GM20431 (cell line): ENCODE measurements around the gene THEMIS.
"Not testable (repeated sequence)": the region's sequence is repeated elsewhere in the genome, so short reads cannot be mapped to it uniquely, and the experiment has no call there.

Experiments used
- in situ Hi-C: fragments of 300-500 bp; cut with MseI, MboI; formaldehyde crosslinking; loops from one replicate; pipeline ENCODE4 v1.15.0; 2020; ENCODE audit warnings: low sequenced_read_pairs; ENCODE audit not compliant: unreplicated experiment

THEMIS gene

DNA sequence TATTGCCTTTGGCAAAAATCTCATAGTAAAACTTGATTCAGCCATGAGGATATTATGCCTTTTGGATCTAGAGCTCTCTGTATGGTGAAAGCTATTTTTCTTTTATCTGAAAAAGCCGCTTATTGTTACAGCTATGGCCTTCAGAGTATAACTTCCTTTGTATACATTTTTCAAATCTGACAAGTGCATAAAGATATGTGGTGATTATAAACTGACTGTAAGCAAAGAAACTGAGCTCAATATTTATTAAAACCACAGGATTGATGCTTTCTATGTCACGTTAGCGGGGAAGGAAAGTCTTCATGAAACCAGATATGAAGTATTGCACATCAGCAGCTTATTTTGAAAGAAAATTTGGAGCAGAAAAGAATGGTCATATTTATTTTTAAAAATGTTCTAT is 151.8 kb downstream of the THEMIS start:
- in situ Hi-C loops: loop anchor here (25.0 kb wide), 1 partner anchor 988 kb away; no protein-coding TSS in a partner anchor

DNA sequence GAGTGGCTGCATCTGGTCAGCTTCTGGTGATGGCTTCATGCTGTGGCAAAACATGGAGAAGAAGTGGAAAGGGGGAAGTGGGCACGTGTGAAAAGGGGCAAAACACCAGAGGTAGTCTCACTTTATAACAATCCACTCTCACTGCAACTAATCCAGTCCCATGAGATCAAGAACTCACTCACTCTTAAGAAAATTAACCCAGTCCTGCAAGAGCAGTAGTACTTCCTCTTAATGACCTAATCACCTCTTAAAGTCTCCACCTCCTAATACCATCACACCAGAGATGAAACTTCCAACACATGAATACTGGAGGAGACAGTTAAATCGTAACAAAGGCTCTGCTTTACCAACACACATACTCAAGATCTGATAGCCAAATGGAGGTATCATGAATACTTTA is 152.6 kb downstream of the THEMIS start:
- in situ Hi-C loops: loop anchor here (25.0 kb wide), 1 partner anchor 989 kb away; no protein-coding TSS in a partner anchor

- in situ Hi-C loops: loop anchor here (25.0 kb wide), 1 partner anchor 999 kb away; no protein-coding TSS in a partner anchor
These were observed 162.4 kb downstream of the THEMIS start for GRCh38 chr6:127738423-127738822.

DNA sequence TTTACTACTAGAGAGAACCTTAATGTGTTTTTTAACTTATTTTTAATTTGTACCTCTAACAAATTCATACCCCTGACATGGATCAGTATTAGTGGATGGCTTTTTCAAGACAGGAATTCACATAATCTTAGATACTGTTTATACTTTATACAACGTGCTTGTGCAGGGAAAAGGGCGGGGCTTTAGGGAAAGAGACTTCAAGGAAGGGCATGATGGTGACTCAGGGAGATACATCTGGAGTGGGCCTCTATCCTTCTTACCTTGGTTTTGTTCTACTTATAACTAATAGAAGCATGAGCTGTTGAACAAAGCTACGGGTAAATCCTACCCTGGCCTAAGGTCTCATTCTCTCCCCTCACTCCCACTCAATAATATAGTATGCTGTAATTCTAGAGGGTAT is 163.1 kb downstream of the THEMIS start:
- in situ Hi-C loops: loop anchor here (25.0 kb wide), 1 partner anchor 1000 kb away; no protein-coding TSS in a partner anchor

GRCh38 chr6:127737009-127737486 is 163.8 kb downstream of the THEMIS start:
- in situ Hi-C loops: loop anchor here (25.0 kb wide), 1 partner anchor 1000 kb away; no protein-coding TSS in a partner anchor

GRCh38 chr6:127732927-127733326 is 167.9 kb downstream of the THEMIS start:
- in situ Hi-C loops: loop anchor here (25.0 kb wide), 1 partner anchor 1004 kb away; no protein-coding TSS in a partner anchor

DNA sequence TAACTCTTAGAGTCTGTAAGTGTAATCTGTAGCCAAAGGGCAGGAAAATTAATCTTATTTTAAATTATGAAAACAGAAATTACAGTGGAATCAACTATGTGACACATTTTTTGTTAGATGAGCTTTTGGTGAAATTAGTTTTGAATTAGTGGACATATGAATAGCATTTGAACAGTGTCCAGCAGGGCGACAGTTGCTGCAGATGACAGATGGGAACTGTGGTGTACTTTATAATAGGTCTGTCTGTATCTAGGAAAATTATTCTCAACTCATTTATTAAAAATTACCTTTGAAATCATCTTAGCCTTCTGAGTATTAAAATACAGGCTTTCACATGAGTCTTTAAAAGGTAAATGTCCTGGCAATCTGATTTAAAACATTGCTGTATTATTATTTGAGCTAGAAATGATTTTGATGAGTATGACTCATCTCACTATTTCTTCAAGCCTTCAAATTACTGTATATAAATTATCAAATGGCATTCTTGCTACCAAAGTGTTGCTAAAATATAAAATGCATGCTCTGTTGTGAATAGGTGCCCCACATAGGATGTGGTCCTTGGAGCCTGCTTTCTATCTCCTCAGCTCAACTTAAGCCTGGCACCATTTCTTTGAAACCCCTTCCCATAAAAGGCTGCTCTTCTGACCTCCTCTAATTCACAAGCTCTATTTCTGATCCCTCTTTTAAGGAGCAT is 173.5 kb downstream of the THEMIS start:
- in situ Hi-C loops: loop anchor here (25.0 kb wide), 1 partner anchor 1010 kb away; no protein-coding TSS in a partner anchor

GRCh38 chr6:127725821-127726220 is 175.0 kb downstream of the THEMIS start:
- in situ Hi-C loops: loop anchor here (25.0 kb wide), 1 partner anchor 1011 kb away; no protein-coding TSS in a partner anchor

DNA sequence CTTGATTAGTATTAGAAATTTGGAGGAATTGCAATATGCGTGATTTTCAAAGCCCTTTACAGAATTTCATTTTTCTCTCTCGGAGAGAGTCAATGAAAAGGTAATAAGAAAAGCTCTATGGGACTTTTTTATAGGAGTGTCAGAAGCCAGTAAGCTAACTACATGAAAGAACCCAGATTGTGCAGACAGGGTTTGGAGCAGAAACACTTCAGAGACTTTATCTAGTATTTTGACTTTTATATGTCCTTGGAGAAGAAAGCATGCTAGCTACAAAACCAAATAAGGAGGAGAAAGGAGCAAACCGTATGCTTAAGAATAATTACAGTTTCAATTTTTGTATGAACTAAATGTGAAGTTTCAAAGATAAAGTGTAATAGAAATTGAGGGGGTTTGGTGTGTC is 182.2 kb downstream of the THEMIS start:
- in situ Hi-C loops: no loop called here

DNA sequence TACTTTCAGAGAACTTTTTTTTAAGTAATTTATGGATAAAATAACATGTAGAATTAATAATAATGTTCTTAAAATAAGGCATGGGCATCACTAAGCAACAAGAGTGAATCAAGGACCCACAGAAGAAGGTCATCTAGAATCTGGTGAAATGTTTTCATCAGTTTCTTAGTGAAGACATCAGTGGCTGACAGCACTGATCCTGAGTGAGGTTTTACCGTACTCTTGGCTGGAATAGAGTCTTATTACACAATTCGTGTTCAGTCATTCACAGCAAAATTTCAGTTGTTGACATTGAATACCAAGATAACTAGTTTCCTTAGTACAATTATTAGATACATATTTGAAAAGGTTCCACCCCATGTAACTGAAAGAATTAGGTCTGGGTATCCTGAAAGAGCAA is 183.5 kb downstream of the THEMIS start:
- in situ Hi-C loops: no loop called here

DNA sequence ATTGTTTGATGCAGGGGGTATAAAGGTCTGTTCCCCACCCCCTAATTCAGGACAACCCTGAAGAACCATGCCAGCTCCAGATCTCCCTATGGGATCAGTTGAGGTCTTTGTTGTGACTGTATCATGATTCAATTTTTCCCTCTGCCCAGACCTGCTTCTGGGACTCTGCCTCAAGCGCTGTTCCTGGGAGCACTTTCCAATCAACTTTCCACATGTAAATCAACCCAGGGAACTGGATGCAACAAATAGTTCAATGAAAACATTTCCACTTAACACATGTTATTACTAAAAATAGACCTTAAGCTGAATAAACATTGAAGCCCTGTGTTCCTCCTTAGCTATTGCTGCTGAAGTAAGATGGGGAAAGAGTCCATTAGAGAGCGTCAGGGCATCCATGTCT is 184.4 kb downstream of the THEMIS start:
- in situ Hi-C loops: no loop called here

DNA sequence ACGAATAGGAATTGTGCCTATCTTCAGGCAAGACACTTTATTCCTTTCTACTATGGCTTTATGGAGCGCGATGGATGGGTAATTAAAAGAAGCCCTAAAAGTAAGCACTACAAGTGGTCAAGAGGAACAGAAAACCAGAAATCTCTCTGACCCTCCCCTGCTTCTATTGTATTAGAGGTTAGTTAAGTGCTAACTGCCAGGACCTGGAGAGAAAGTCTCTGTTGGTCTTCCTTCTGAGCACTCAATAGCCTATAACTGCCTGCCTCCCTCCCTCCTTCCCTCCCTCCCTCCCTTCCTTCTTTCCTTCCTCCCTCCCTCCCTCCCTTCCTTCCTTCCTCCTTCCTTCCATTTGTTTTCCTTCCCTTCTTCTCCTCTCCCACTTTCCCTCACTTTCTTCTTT is 190.2 kb downstream of the THEMIS start:
- in situ Hi-C loops: no loop called here

DNA sequence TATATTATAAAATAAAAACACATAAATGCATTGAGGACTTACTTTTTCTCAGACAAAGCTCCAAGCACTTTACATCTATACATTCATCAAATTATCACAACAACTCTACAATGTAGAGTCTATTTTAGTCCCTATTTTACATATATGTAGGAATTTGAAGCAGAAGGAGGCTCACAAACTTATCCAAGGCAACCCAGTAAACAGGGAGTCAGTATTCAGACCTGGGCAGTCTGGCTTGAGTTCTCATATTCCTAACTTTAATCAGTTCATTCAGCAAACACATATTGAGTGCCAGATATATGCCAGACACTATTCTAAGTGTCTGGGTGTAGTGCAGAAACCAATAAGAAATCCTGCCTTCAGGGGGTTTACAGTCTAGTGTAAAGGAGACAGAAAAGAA is 194.6 kb downstream of the THEMIS start:
- in situ Hi-C loops: no loop called here

GRCh38 chr6:127695108-127695507 is 205.8 kb downstream of the THEMIS start:
- in situ Hi-C loops: no loop called here

DNA sequence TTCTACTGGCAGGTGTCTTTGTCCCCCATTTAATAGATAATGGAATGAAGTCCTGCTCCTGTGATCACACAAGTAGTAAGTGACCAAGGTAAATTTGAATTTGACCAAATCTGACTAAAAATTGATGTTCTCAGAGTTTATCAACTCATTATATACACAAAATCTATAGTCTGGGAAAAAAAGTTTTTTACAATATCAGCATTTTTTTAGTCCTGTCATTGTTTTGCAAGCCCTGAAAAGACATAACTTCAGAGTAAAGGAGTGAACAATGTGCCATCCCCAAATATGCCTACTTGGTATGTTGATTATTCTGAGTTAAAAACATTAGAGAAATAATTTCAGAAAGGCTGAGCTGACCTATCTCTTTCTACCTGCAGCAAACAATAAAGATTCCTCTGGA is 209.7 kb downstream of the THEMIS start:
- in situ Hi-C loops: no loop called here

DNA sequence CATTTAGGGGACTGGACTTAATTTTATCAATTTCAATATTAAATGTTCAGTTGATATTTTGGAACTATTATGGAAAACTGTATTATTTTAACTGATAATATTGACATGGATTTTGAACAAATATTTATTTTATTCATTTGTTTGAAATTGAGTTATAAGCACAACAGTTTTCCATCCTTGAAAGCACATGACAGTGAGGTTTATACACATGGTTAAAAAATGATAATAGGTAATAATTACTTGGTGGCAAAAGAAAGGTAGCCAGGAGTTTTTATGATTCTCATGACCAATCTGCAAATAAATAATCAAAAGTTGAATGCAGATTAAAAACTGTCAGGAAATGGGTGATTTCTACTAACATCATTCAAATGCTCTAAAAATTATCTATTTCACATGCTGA is 210.3 kb downstream of the THEMIS start:
- in situ Hi-C loops: no loop called here

- in situ Hi-C loops: no loop called here
These were observed 210.8 kb downstream of the THEMIS start for GRCh38 chr6:127690092-127690491.

DNA sequence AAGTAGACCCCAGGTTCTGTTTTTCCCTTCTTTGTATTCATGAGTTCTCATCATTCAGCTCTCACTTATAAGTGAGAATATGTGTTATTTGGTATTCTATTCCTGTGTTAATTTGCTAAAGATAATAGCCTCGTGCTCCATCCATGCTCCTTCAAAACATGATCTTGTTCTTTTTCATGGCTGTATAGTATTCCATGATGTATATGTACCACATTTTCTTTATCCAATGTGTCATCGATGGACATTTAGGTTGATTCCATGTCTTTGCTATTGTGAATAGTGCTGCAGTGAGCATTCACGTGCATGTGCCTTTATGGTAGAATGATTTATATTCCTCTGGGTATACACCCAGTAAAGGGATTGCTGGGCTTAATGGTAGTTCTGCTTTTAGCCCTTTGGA is 213.4 kb downstream of the THEMIS start:
- in situ Hi-C loops: not testable (repeated sequence)

GRCh38 chr6:127686084-127686483 is 214.8 kb downstream of the THEMIS start:
- in situ Hi-C loops: no loop called here

- in situ Hi-C loops: no loop called here
These were observed 216.4 kb downstream of the THEMIS start for GRCh38 chr6:127684501-127684900.
